Measurements from ENCODE around the gene COL1A2. TPM values are rescaled to one million over a fixed set of nuclear protein-coding genes. Genes with fewer than 3 reads are reported as not detected.

Gene COL1A2
- total and polyA plus RNA-seq, 2 of the 8 experiments (the other 6 are each of a cell fraction or from before 2014, with no cell fraction given): 45.2 to 87.2 TPM

GRCh38 chr7:94477878-94478277, 83.2 kb downstream of the COL1A2 start:
- CTCF ChIA-PET (ENCODE audit: partially characterized antibody): interaction anchor here (1.1 kb wide), 1 partner anchor 999 kb away, joined by 3 read pairs; no protein-coding TSS in a partner anchor
- TF ChIP-seq EP300 (IDR thresholded peaks at IDR 0.05; ENCODE audit: borderline replicate concordance in 1 of 2, low read depth in 2 of 2, low read length in 2 of 2) (no peak), SIX5 (IDR thresholded peaks at IDR 0.05; ENCODE audit: low read depth, low read length) (no peak)

More at GRCh38 chr7:94477878-94478277, 83.2 kb downstream of the COL1A2 start:
- no peak overlapping the region for H2BK20ac ChIP-seq (ENCODE audit: low read length)
- no peaks in the 10 kb centered on the region for H3K23me2 ChIP-seq (ENCODE audit: low read depth, low read length)
- H2BK12ac ChIP-seq (ENCODE audit: low read depth, low read length): no peak overlapping the region
- H3K4me2 ChIP-seq (ENCODE audit: insufficient read depth in 1 of 2, low read depth in 2 of 2, low read length in 2 of 2): no peak overlapping the region
- no peaks in the 10 kb centered on the region for H3K9me3 ChIP-seq (ENCODE audit: insufficient read depth in 2 of 2, low read depth in 1 of 2, low read length in 1 of 2)
- no peaks in the 10 kb centered on the region for H3K36me3 ChIP-seq (ENCODE audit: control insufficient read depth in 2 of 4, insufficient read depth in 4 of 4, low read length in 3 of 4)
- H3K4ac ChIP-seq (replicated peaks; ENCODE audit: insufficient read length, low read depth, low read length): no peak overlapping the region
- POLR2A ChIA-PET (ENCODE audit: partially characterized antibody): no interaction called here
- no peaks in the 10 kb centered on the region for H3K79me2 ChIP-seq (ENCODE audit: control insufficient read depth in 1 of 2, insufficient read depth in 2 of 2, low read length in 2 of 2)
- no peak overlapping the region for H2BK5ac ChIP-seq (ENCODE audit: low read depth, low read length)
- H3K9ac ChIP-seq (replicated peaks in 1 of 4; ENCODE audit: extremely low read depth in 1 of 4, low read depth in 3 of 4, low read length in 3 of 4): no peak overlapping the region
- H3K4me3 ChIP-seq (ENCODE audit: extremely low read depth in 1 of 4, insufficient read depth in 2 of 4, low read depth in 3 of 4, low read length in 4 of 4): no peak overlapping the region
- no peak overlapping the region for H3K56ac ChIP-seq (replicated peaks; ENCODE audit: insufficient read length, low read depth, low read length)
- H3K79me1 ChIP-seq (ENCODE audit: low read depth, low read length): no peaks in the 10 kb centered on the region
- no peak for FAIRE-seq
- 71% methylated on average over 1 of the region's 1 CpG; no CpG with 5 or more reads in 1 of the 2 experiments for WGBS, 2 experiments (ENCODE audit: extremely low coverage in 1 of 2, insufficient coverage in 1 of 2, insufficient read length in 1 of 2, insufficient replicate concordance in 2 of 2, low coverage in 1 of 2, low lambda C conversion rate in 2 of 2, missing lambda C conversion rate in 1 of 2)
- no peak overlapping the region for H3K27ac ChIP-seq (ENCODE audit: low read depth, low read length)
- no peak overlapping the region for H4K91ac ChIP-seq (replicated peaks; ENCODE audit: insufficient read length, low read length)
- H4K5ac ChIP-seq (ENCODE audit: insufficient read length, low read depth, low read length): no peak overlapping the region
- H2AK5ac ChIP-seq (ENCODE audit: low read depth, low read length): no peak overlapping the region
- no peak overlapping the region for H2BK120ac ChIP-seq (replicated peaks; ENCODE audit: low read depth, low read length)
- no peaks in the 10 kb centered on the region for H4K20me1 ChIP-seq (replicated peaks in 1 of 2; ENCODE audit: control insufficient read depth in 1 of 2, insufficient read depth in 2 of 2, low read length in 2 of 2)
- H4K8ac ChIP-seq (ENCODE audit: extremely low read depth, insufficient read depth, low read length): no peak overlapping the region
- H3K4me1 ChIP-seq (replicated peaks in 1 of 4; ENCODE audit: control insufficient read depth in 3 of 4, insufficient read depth in 4 of 4, low read length in 3 of 4): no peaks in the 10 kb centered on the region
- H2AFZ ChIP-seq (ENCODE audit: low read length): no peak overlapping the region
- H3K23ac ChIP-seq (ENCODE audit: insufficient read length): no peak overlapping the region
- no peak overlapping the region for H3K18ac ChIP-seq (ENCODE audit: extremely low read depth, low read length)
- no peaks in the 10 kb centered on the region for H3K27me3 ChIP-seq (replicated peaks in 1 of 4; ENCODE audit: control insufficient read depth in 3 of 4, extremely low read depth in 1 of 4, insufficient read depth in 3 of 4, low read length in 3 of 4)
- no peak overlapping the region for H2BK15ac ChIP-seq (ENCODE audit: low read length)
- H3K14ac ChIP-seq (ENCODE audit: insufficient read length): no peak overlapping the region
- no peak for DNase-seq (ENCODE audit: low read depth in 1 of 2, low spot score in 2 of 2)
